Sciatic nerve (tissue), 2 donors: ENCODE results near the gene C5orf58. TPM values are rescaled to one million over a fixed set of nuclear protein-coding genes. Genes with fewer than 3 reads are reported as not detected.
A peak's percentile ranks its signal among the peaks of the same experiment; 100 is the strongest.

ENCODE experiments used
- ATAC-seq: fragments of 200-7000 bp; cut with Tn5 transposase; one replicate; pipeline ENCODE4 v1.9.1; 2020; ENCODE audit warnings: mild to moderate bottlenecking, moderate library complexity
- DNase-seq: peaks from one replicate; pipeline ENCODE4 v3.0.0-alpha.2; 2020; ENCODE audit warnings: low spot score
- intact Hi-C: fragments of 100-400 bp; cut with DNase I; formaldehyde crosslinking; loops from one replicate; pipeline ENCODE4 v1.14.2; 2022
- total RNA-seq: library from RNA; stranded (reverse); fragmentation: NEBNext Ultra II Directional; extraction: Animal tissue kit (Norgen Biotek cat#: 25700); gene quantifications from one replicate; pipeline ENCODE4 v1.2.1, GENCODE V29; 2021
- donor health status: DM: no; HTN: no; CAD: no.
- donor health status: DM: no; HTN: no; CAD: no.

Gene C5orf58
- total RNA-seq, 1 donor from 2014 or later, result not detected

DNA sequence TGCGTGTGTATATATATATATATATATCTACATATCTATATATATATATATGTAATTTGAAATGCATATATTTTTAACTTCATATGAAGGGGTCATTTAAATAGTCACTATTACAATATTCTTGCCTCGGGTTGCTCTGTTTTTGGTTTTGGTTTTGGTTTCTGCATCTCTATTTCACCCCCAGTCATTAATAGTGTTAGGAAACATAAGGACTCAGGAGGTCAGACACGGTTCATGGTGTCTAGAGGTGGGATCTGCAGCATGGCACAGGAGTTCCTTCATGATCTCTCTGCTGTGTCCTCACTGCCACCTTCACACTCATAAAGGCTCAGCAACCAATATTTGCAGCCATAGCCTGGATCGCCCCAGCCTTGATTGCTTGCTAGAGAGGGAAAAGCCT lies 16.6 kb downstream of the C5orf58 start:
- intact Hi-C loops, result no loop called here
- ATAC-seq, result no peak
- DNase-seq, result no peak

DNA sequence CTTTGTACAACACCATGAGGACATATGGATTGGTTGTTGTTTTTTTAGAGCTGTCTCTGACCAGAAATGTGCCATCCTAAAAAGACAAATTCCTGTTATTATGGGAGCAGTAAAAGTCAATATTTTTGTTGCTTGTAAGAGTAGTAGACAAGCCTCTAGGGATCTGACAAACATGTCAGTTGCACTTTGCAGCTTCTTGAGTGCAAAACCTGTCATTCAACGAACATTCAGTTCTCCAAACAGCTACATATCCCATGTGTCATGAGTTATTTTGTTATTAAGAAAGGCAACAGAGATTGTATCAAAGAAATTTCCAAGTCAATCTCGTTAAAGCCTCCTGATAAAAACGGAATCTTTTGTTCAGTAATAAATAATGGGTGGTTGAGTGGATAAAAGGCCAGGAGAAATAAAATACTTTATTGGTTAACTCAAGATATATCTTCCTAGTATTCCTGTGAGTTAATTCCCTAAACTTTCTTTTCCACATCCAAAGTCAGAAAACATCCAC lies 18.1 kb downstream of the C5orf58 start:
- ATAC-seq, result peak; percentile 60
- intact Hi-C loops, result no loop called here
- DNase-seq, result no peak

DNA sequence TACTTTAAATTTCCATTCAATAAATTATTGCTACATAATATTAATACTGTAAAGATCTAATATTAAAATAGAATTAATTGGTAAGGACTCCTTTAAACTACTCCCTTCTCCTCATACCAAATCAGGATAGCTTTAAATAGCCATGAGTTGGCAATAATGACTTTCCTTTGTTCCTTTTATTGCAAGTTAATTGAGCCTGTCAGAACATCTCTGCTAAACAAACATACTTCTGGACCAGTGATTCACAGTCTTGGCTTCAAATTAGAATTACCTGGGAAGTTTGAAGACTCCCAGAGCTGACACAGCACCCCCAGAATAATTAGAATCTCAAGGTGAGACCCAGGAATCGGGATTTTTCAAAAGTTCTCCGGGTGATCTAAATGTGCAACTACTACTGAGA lies 18.7 kb downstream of the C5orf58 start:
- no peak for ATAC-seq
- intact Hi-C loops, result no loop called here
- no peak for DNase-seq

DNA sequence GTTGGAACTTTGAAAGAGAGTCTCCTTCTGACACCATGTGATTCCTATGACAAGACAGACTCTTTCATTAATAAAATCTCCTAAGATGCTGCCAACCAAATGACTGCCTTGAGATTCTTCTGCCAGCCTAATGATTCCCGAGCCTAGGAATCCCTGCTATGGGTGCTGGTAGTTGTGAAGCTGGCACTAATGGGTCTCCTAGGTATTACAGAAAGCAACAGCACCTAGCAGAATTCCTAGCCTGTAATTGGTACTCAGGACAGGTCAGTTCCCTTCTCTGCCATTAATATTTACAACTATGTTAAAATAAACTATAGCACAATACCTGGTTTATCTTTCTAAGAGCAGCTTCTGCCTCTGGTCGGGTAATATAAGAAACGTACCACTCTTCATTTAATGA lies 19.3 kb downstream of the C5orf58 start:
- ATAC-seq, result no peak
- intact Hi-C loops, result no loop called here
- no peak for DNase-seq

DNA sequence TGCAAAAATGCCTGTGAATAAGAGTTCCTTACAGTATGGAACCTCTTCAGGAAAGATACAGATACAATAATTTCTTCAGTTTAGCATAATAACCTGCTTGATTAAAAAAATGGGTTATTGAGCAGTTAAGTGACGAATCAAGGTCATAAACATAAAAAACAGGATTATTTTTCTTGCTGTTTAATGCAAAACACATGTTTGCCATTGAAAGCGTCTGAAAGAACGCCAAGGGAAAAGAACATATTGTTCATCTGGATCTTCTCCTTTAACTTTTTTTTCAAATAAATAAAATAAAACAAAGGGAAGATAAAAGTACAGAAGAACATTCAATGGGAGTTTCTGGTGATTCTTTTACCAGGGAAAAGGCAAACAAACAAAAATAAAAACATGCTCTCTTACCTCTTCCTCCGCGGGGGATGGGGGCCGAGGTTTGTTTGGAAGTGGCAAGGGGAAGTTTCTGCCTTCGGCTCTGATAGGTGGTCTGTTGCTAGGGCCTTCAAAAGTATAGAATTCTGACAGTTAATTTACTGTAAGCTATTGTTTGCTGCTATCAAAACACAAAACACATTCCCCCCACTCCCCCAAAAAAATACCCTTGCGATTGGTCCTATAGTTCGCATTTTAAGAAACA lies 20.1 kb downstream of the C5orf58 start:
- DNase-seq (no peak), ATAC-seq (no peak)
- intact Hi-C loops, result no loop called here

DNA sequence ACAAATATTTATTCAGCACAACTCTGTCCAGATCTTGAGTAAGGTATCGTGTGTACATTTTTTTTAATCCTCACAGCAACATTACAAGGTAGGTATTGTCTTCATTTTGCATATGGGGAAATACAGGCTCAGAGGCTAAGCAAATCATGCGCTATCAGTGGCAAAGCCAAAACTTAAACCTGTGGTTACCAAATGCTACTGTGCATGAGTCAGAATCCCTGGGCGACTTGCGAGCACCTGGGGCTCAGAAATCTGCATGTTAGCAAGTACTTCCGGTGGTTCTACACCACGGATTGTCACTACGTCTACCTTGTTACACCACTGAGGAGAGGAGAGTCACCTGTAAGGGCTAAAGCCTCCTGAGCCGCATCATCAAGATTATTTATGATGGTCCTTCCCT lies 21.3 kb downstream of the C5orf58 start:
- DNase-seq (no peak), ATAC-seq (no peak)

DNA sequence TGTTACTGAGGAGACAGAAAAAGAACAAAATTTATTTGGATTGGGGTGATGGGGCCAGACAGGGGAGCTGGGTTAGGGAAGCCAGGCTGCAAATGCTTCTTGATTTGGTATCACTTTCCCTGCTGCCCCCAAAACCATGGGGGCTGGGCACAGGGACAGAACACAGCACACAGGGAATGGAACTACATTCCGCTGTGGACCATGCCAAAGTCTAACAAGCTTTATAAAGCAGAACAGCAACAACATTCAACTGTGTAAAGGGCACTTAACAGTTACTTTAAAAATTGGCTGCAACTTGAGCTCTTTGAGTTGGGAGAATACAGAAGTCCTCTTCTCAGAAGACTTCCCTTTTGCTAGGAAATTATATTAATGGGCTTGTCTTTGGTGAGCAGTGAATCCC lies 23.8 kb downstream of the C5orf58 start:
- ATAC-seq (no peak), DNase-seq (no peak)
- intact Hi-C loops, result no loop called here

More for the DNA sequence above, 21.3 kb downstream of the C5orf58 start:
- intact Hi-C loops, result no loop called here

DNA sequence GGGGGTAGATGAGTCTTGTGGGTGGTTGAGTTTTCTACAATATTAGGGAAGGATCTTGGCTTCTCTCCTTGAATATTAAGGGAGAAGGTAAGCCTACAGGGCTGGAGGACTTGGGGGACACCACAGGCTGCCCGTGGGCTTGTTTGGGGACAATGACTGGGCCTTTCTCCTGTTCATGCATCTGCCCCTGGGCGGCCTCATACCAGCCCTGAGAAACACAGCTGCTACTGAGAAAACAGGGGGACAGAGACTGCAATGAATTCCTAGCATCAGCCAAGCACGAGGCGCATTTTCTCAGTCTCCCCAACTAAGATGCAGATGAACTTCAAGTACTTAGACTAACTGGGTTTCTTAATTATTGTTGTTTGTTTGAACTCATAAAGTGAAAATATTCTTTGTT lies 24.6 kb downstream of the C5orf58 start:
- DNase-seq (no peak), ATAC-seq (no peak)
- intact Hi-C loops, result no loop called here

DNA sequence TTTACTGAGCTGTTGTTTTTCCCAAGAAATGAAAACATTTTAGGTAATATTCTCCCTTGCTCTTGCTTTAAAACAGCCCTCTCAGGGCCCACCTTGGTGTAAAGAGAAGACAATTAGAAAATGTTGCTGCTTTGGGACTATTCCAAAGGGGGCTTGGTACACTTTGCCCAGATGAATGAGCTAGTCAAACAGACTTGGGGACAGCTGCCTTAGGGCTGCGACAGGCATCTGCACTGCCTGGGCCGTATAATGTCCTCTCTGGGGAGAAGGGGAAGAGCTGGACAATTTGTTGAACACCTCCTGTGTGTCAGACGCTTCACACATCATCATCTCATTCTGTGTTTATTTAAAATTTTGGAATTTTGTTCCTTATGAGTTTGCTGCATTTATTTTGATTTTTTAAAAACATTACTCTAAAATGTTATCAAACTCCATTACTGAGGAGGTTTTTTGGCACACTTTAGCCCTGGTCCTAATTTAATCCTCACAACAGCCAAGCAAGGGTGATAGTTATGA lies 28.8 kb downstream of the C5orf58 start:
- no peak for DNase-seq

DNA sequence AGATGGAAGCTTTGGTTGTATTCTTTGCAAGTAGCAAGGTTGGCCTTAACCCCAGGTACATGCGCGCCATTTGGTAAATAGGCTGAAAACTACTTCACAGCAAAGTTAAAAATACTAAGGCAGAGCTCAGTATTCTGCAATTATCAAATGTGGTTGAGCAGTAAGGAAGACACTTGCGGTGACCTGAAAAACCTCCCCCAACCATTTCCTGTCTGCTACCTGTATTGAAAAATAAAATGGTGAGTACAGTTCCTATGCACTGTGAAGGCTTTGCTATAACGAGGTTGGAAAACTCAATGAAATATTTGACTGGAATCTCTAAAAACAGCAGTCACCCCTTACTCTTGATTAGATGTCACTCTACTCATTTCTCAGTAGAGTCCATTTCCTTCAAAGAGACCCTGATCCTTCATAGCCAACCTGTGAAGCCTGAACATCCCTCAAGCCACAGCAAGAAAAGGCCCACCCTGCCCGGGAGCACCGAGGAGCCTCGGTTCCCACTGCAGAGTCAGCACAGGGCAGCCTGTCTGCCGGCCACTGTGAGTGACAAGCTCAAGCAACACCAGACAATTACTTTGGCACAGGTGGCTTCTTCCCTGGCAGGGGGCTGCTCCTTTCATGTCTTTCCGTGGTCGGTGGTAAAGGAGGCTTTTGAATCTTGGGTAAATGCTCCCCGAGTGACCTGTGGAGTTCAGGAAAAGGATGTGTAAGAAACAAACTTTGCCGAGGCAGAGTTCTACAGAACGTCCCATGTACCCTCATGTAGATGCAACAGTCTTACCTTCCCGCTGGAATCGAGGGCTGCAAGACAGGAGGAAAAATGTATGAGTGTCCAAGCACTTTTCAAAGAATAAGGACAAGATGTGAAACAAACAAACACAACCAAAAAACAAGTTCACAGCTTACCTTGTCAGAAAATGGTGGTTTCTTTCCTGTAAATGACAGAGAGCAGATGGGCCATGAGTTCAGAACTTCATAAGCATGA lies 29.6 kb downstream of the C5orf58 start:
- no peak for DNase-seq
- ATAC-seq, result no peak
- intact Hi-C loops, result no loop called here

More for the DNA sequence above, 28.8 kb downstream of the C5orf58 start:
- no peak for ATAC-seq
- intact Hi-C loops, result no loop called here

DNA sequence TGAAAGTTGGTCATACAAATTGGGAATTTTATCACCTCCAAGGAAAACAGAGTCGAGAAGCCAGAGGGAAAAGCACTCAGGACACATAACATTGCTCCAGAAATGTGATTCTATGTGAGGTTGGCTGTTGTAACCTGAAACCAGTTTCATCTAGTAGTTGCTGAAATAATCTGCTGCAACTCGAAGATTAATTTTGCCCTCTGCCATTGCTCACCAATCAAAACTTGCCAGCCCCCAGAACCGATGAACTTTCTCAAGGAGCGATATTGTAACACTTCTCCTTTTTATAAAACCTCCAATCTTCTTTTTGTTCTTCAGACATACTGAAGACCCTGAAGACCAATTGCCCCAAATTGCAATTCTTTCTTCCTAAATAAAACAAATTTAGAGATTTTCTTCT lies 31.1 kb downstream of the C5orf58 start:
- intact Hi-C loops, result no loop called here
- DNase-seq (no peak), ATAC-seq (no peak)

DNA sequence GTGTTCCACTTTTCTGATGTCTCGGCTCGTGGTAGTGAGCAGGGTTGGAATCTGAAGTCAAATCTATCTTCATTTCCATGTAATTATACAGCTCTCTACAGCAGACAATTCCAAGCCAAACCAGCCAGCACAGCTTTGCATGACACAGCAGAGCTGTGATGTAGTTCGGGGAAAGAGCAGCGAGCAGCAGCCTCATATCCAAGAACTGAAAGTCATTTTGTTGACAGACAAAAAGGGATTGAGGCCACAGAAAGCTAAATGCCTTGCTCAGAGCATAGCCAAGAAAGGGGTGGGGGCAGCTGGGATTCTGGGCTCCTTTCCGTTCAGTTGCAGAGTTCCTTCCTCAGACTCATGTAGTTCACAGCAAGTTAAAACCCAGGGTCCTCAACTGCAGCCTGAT lies 32.7 kb downstream of the C5orf58 start:
- intact Hi-C loops, result no loop called here

DNA sequence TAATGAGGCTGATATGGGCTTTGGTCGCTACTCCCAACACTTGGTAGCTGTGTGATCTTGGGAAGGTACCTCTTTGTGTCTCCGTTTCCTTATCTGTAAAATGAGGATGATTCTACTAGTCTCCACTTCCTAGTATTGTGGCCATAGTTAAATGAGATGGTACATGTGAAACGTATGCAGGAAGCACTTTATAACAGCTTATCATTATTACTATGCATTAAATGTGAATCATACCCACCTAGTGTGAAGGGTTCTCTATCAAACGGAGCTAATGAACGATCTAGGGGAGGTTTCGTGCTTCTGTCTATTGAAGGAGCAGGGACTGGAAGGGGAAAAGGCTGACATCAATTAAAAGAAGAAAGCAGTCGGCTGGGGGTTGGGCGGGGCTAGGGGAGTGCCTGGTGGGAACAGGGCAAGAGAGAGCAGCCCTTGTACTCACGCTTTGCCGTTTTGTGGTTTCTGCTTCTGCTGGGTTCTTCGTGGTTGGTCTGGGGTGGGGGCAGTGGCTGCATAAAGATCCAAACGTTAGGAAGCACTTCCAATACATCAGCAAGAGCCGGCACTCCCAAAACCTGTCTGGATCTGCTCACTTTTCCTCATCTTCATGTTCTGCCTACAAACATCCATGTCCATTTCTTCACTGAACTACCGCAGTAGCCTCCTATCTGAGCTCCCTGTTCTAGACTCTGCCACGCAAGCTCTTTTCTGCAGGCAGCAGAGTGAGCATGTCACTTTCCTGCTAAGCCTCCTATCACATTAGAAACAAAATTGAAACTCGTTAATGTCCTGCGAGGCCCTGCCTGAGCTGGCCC lies 34.0 kb downstream of the C5orf58 start:
- DNase-seq (no peak), ATAC-seq (peak; percentile 47)
- intact Hi-C loops, result no loop called here

More for the DNA sequence above, 32.7 kb downstream of the C5orf58 start:
- peak; percentile 71 for DNase-seq
- ATAC-seq, result peak; percentile 85

DNA sequence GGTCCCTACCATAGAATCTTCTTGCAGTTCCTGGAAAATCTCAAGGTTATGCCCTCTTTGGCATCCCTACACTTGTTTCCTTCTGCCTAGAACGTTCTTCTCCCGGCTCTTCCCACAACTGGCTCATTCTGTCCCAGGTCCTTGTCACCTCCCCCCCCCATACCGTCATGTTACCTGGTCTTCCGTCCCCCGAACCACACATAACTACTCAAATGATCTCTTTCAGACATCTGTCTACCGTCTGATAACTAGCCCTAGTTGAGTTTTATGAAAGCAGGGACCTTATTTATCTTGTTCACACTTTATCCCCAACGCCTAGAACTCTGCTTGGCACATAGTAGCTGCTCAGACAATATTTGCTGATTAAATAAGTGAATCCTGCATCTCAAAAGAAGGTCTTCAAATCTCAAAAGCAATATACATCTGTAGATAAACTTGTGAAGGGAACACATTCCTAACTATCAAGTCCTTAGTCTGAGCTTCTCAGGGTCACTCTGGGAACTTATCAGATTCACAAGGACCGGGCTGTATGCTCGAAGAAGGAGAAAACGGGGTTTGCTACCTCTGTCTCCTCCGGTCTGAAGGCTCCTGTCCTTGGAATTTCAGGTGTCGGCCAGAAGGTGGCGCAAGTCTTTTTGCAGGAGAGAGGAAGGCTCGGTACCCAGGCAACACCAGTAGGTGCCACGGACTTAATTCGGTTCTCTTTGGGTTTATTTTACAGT lies 34.8 kb downstream of the C5orf58 start:
- DNase-seq, result peak; percentile 90

DNA sequence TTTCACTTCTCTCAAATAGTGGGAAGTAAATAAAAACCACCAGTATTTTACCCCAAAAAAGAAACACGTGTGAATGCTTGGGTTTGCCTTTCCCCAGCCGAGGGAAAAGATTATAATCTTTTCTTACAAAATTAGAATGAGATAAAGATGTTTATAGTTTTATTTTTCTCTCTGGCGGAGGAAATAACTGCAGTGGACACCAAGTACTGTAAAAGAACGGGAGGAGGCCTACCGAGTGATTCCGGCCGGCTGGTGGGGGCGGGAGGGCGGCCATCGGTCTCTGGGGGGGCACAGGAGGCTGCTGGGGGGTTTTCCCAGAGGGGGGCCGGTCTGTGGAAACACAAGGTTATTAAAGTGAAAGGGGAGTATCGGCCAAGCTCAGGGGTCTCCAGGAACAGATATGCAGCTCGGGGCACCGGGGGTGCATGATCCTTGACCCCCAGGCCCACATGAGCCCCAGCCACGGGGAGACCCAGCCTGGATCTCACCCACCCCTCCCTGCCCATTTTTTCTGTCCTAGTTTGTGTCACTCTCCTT lies 35.4 kb downstream of the C5orf58 start:
- ATAC-seq (no peak), DNase-seq (no peak)
- intact Hi-C loops, result no loop called here

More for the DNA sequence above, 34.8 kb downstream of the C5orf58 start:
- intact Hi-C loops, result no loop called here
- ATAC-seq, result peak; percentile 81

DNA sequence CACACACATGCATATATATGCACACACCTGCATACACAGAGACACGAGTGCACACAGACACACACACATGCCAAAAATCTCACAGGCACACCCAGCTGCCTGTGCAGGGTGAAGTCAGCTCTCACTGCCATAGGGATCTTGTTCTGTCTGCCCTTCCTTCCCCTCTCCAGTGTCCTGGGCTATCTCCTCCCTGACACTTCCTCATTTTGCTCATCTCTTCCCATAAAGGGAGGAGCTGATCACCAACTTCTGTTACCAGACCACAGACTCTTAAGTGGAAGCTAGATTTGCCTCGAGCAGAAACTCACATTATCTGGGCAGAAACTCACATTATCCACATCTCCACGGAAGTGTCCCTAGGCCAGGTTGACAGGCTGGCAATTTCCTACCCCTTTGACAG lies 36.1 kb downstream of the C5orf58 start:
- ATAC-seq (peak; percentile 38), DNase-seq (no peak)
- intact Hi-C loops, result no loop called here

DNA sequence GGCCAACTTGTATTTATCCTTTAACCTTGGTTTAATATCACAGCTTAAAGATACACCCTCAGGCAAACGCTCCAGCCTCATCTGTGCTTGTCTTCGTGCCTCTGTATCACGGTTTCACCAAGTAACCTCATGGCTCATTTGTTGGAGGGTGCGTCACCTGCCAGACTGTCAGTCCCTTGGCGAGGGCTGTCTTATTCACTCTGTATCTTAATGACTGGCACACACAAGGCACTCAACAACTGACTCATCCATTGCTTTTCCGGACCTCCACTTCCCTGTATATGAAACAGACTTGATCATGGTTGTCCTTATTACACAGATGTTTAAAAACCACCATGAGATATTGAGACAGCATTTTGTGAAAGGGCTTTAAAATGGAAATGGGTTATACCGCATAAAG lies 36.8 kb downstream of the C5orf58 start:
- ATAC-seq (no peak), DNase-seq (no peak)
- intact Hi-C loops, result no loop called here
